Measurements from ENCODE around the gene CCDC149. TPM values are rescaled to one million over a fixed set of nuclear protein-coding genes. Genes with fewer than 3 reads are reported as not detected.

CCDC149 gene
- total and polyA plus RNA-seq, 9 of the 15 experiments (the other 6 are each of a cell fraction or from before 2014, with no cell fraction given): 0.04 to 0.18 TPM; not detected in 7

GRCh38 chr4:24780936-24781495 lies 131.8 kb downstream of the CCDC149 start:
- intact Hi-C loops (cut with micrococcal nuclease) (no loop called here), in situ Hi-C loops (cut with MboI) (no loop called here)
- POLR2A ChIA-PET: interaction anchor here (0.9 kb wide), 1 partner anchor 13 kb away, joined by 3 read pairs; no protein-coding TSS in a partner anchor
- Histone ChIP-seq H3K4me1 (replicated peaks in 1 of 2; ENCODE audit: control insufficient read depth in 2 of 2, insufficient read depth in 2 of 2, low read length in 2 of 2) (no peaks in the 10 kb centered on the region), H3K9me3 (replicated peaks; ENCODE audit: control insufficient read depth, insufficient read depth, low read depth, low read length) (no peaks in the 10 kb centered on the region), H3K36me3 (ENCODE audit: control insufficient read depth, insufficient read depth, low read length) (no peaks in the 10 kb centered on the region), H3K9me1 (ENCODE audit: control insufficient read depth, insufficient read depth, low read length) (no peaks in the 10 kb centered on the region), H3K9ac (ENCODE audit: insufficient read depth in 1 of 2, low read depth in 2 of 2, low read length in 2 of 2) (no peak overlapping the region), H4K20me1 (replicated peaks; ENCODE audit: control insufficient read depth, insufficient read depth, low read length) (no peaks in the 10 kb centered on the region), H3K79me2 (ENCODE audit: control insufficient read depth, insufficient read depth, low read length) (no peaks in the 10 kb centered on the region), H3K27me3 (ENCODE audit: control insufficient read depth in 2 of 2, insufficient read depth in 2 of 2, low read length in 2 of 2) (no peaks in the 10 kb centered on the region; a peak in 1 of 5 replicates), H2AFZ (ENCODE audit: low read depth, low read length) (no peak overlapping the region), H3K4me2 (ENCODE audit: insufficient read depth, low read length) (no peak overlapping the region), H3K4me3 (no peak overlapping the region), H3K27ac (ENCODE audit: extremely low read depth, low read depth, low read length) (no peak overlapping the region)
- no peak for FAIRE-seq
- BruUV-seq (replicated peaks): no TSS peak
- TF ChIP-seq MAZ (CRISPR knock-in tag; conservative IDR thresholded peaks at IDR 0.05 in 1 of 2, IDR thresholded peaks at IDR 0.05 in 1 of 2): no peak
- TF ChIP-seq GATAD2B (IDR thresholded peaks at IDR 0.05; ENCODE audit: borderline replicate concordance): no peak
- no peak for TF ChIP-seq ARID3A (IDR thresholded peaks at IDR 0.05; ENCODE audit: borderline replicate concordance, low read depth, low read length)
- TF ChIP-seq CGGBP1 (CRISPR knock-in tag; IDR thresholded peaks at IDR 0.05): no peak
- TF ChIP-seq TRIM24 (IDR thresholded peaks at IDR 0.05): no peak
- TF ChIP-seq PPARD (CRISPR knock-in tag; IDR thresholded peaks at IDR 0.05): no peak
- TF ChIP-seq PHB (CRISPR knock-in tag; IDR thresholded peaks at IDR 0.05): no peak
- TF ChIP-seq YY1 (IDR thresholded peaks at IDR 0.05; ENCODE audit: borderline replicate concordance in 1 of 3, control insufficient read depth in 1 of 3, extremely low read depth in 1 of 3, insufficient read depth in 3 of 3, insufficient read length in 1 of 3, insufficient replicate concordance in 2 of 3, low read depth in 1 of 3, low read length in 2 of 3): no peak
- no peak for TF ChIP-seq RBM25 (IDR thresholded peaks at IDR 0.05; ENCODE audit: low read depth, low read length, severe bottlenecking)
- TF ChIP-seq FOXJ3 (CRISPR knock-in tag; IDR thresholded peaks at IDR 0.05): no peak
- no peak for DNase-seq (ENCODE audit: extremely low read depth in 1 of 4, low spot score in 3 of 4)
- CTCF ChIA-PET (ENCODE audit: low intra/inter-chr PET ratio): no interaction called here
- no peak for ATAC-seq
- WGBS (ENCODE audit: insufficient coverage, low coverage, missing lambda C conversion rate): 0% methylated on average over 2 of the region's 2 CpGs
